Adipocyte (in vitro differentiated cells): ENCODE measurements around the gene C20orf141.
A peak's percentile ranks its signal among the peaks of the same experiment; 100 is the strongest.

Source experiments
- DNase-seq: peaks from one replicate; pipeline ENCODE4 v3.0.0-alpha.2; 2015; ENCODE audit warnings: low read depth
- H3K27me3 ChIP-seq: replicated peaks from 2 replicates; pipeline ENCODE4 v1.7.0; 2013; ENCODE audit warnings: mild to moderate bottlenecking, low read length, moderate library complexity; ENCODE audit not compliant: control insufficient read depth, insufficient read depth
- H3K36me3 ChIP-seq: 2 replicates; pipeline ENCODE4 v1.7.0; 2013; ENCODE audit warnings: low read length, mild to moderate bottlenecking, moderate library complexity; ENCODE audit not compliant: control insufficient read depth, insufficient read depth, severe bottlenecking
- H3K4me1 ChIP-seq: 2 replicates; pipeline ENCODE4 v1.7.0; 2013; ENCODE audit warnings: mild to moderate bottlenecking, low read length, moderate library complexity; ENCODE audit not compliant: control insufficient read depth, insufficient read depth
- H3K4me3 ChIP-seq: 2 replicates; pipeline ENCODE4 v1.7.0; 2013; ENCODE audit warnings: mild to moderate bottlenecking, low read length, moderate library complexity
- H3K9ac ChIP-seq: 2 replicates; pipeline ENCODE4 v1.7.0; 2013; ENCODE audit warnings: mild to moderate bottlenecking, low read length, moderate library complexity
- H3K9me3 ChIP-seq: 2 replicates; pipeline ENCODE4 v1.7.0; 2013; ENCODE audit warnings: mild to moderate bottlenecking, low read length, moderate library complexity; ENCODE audit not compliant: control insufficient read depth

Gene C20orf141

GRCh38 chr20:2814076-2814475, 711 bp upstream of the C20orf141 start:
- Histone ChIP-seq H3K27me3 (no peaks in the 10 kb centered on the region), H3K9me3 (peaks cover 14% of the 10 kb centered on the region), H3K36me3 (no peaks in the 10 kb centered on the region), H3K9ac (no peak overlapping the region), H3K4me3 (peak overlapping the region; percentile 17), H3K4me1 (peaks cover 53% of the 10 kb centered on the region)
- no peak for DNase-seq

- Histone ChIP-seq H3K4me3 (peak overlapping the region; percentile 48), H3K9me3 (peaks cover 14% of the 10 kb centered on the region), H3K4me1 (peaks cover 66% of the 10 kb centered on the region), H3K36me3 (no peaks in the 10 kb centered on the region), H3K27me3 (no peaks in the 10 kb centered on the region), H3K9ac (peak overlapping the region; percentile 51)
- no peak for DNase-seq
Measured at GRCh38 chr20:2815242-2815900, 584 bp downstream of the C20orf141 start.

GRCh38 chr20:2816030-2816582, 1.3 kb downstream of the C20orf141 start, which contains the start of gene TMEM239:
TMEM239 (plus strand) TSS chr20:2816364; CDS start chr20:2816555, 191 bp downstream.
- DNase-seq, result no peak
- peaks cover 14% of the 10 kb centered on the region for H3K9me3 ChIP-seq
- H3K4me1 ChIP-seq, result peaks cover 69% of the 10 kb centered on the region
- H3K27me3 ChIP-seq, result no peaks in the 10 kb centered on the region
- peak within 1 kb of the TSS; percentile 48 for H3K4me3 ChIP-seq
- H3K36me3 ChIP-seq, result no peaks in the 10 kb centered on the region
- peak within 1 kb of the TSS; percentile 51 for H3K9ac ChIP-seq

GRCh38 chr20:2816583-2817340, 2.0 kb downstream of the C20orf141 start:
- no peaks in the 10 kb centered on the region for H3K27me3 ChIP-seq
- DNase-seq, result no peak

GRCh38 chr20:2817341-2817726, 2.5 kb downstream of the C20orf141 start:
- peaks cover 3% of the 10 kb centered on the region for H3K9me3 ChIP-seq
- H3K4me1 ChIP-seq, result peaks cover 73% of the 10 kb centered on the region
- H3K9ac ChIP-seq, result no peak overlapping the region
- H3K4me3 ChIP-seq, result peak overlapping the region; percentile 8
- no peaks in the 10 kb centered on the region for H3K36me3 ChIP-seq
- H3K27me3 ChIP-seq, result no peaks in the 10 kb centered on the region
- DNase-seq, result no peak

More at GRCh38 chr20:2816583-2817340, 2.0 kb downstream of the C20orf141 start:
- Histone ChIP-seq H3K4me3 (no peak overlapping the region), H3K4me1 (peaks cover 73% of the 10 kb centered on the region), H3K36me3 (no peaks in the 10 kb centered on the region), H3K9ac (no peak overlapping the region), H3K9me3 (peaks cover 9% of the 10 kb centered on the region)

- peaks cover 73% of the 10 kb centered on the region for H3K4me1 ChIP-seq
- DNase-seq, result peak; percentile 39
- H3K4me3 ChIP-seq, result peak overlapping the region; percentile 8
- H3K9me3 ChIP-seq, result no peaks in the 10 kb centered on the region
- no peaks in the 10 kb centered on the region for H3K36me3 ChIP-seq
- H3K9ac ChIP-seq, result no peak overlapping the region
- H3K27me3 ChIP-seq, result no peaks in the 10 kb centered on the region
Measured at GRCh38 chr20:2817891-2818595, 3.3 kb downstream of the C20orf141 start.

GRCh38 chr20:2820084-2820895, 5.5 kb downstream of the C20orf141 start:
- H3K4me1 ChIP-seq, result peaks cover 57% of the 10 kb centered on the region
- peak overlapping the region; percentile 20 for H3K4me3 ChIP-seq
- peak; percentile 55 for DNase-seq
- peak overlapping the region; percentile 18 for H3K9ac ChIP-seq
- no peaks in the 10 kb centered on the region for H3K36me3 ChIP-seq
- no peaks in the 10 kb centered on the region for H3K9me3 ChIP-seq
- no peaks in the 10 kb centered on the region for H3K27me3 ChIP-seq

GRCh38 chr20:2820896-2821869, 6.4 kb downstream of the C20orf141 start:
- no peaks in the 10 kb centered on the region for H3K9me3 ChIP-seq
- no peak for DNase-seq
- H3K36me3 ChIP-seq, result no peaks in the 10 kb centered on the region
- no peaks in the 10 kb centered on the region for H3K27me3 ChIP-seq
- peaks cover 48% of the 10 kb centered on the region for H3K4me1 ChIP-seq
- peak overlapping the region; percentile 17 for H3K4me3 ChIP-seq
- H3K9ac ChIP-seq, result no peak overlapping the region

- Histone ChIP-seq H3K9me3 (no peaks in the 10 kb centered on the region), H3K36me3 (no peaks in the 10 kb centered on the region), H3K4me3 (no peak overlapping the region), H3K9ac (no peak overlapping the region), H3K4me1 (peaks cover 40% of the 10 kb centered on the region), H3K27me3 (no peaks in the 10 kb centered on the region)
- no peak for DNase-seq
Measured at GRCh38 chr20:2822073-2822472, 7.3 kb downstream of the C20orf141 start.

- Histone ChIP-seq H3K27me3 (no peaks in the 10 kb centered on the region), H3K9me3 (no peaks in the 10 kb centered on the region), H3K4me3 (no peak overlapping the region), H3K36me3 (no peaks in the 10 kb centered on the region), H3K9ac (no peak overlapping the region), H3K4me1 (peaks cover 4% of the 10 kb centered on the region)
- no peak for DNase-seq
Measured at GRCh38 chr20:2825761-2826160, 11.0 kb downstream of the C20orf141 start.
